ENCODE results near the gene ENDOV.

The ENDOV gene

GRCh38 chr17:80416940-80417293, 1.9 kb downstream of the ENDOV start:
- DNase-seq, result no peak

- no peak for DNase-seq
These were observed 3.6 kb downstream of the ENDOV start for GRCh38 chr17:80418589-80418988.

DNA sequence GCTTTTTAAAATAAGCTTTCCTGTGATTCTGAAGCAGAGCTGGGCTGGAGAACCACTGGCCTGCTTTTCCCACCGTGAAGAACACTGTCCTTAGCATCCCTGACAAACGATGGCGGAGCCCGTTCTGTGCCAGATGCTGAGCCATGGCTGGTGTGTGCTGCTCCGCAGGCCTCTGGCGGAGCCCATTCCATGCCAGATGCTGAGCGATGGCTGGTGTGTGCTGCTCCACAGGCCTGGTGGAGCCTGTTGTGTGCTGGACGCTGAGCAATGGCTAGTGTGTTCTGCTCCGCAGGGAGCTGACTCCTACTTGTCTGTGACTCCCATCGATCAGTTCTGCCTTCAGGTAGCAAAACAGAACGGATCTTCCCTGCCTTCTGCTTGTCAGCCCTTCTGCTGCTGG, 4.3 kb downstream of the ENDOV start:
- DNase-seq, result no peak

DNA sequence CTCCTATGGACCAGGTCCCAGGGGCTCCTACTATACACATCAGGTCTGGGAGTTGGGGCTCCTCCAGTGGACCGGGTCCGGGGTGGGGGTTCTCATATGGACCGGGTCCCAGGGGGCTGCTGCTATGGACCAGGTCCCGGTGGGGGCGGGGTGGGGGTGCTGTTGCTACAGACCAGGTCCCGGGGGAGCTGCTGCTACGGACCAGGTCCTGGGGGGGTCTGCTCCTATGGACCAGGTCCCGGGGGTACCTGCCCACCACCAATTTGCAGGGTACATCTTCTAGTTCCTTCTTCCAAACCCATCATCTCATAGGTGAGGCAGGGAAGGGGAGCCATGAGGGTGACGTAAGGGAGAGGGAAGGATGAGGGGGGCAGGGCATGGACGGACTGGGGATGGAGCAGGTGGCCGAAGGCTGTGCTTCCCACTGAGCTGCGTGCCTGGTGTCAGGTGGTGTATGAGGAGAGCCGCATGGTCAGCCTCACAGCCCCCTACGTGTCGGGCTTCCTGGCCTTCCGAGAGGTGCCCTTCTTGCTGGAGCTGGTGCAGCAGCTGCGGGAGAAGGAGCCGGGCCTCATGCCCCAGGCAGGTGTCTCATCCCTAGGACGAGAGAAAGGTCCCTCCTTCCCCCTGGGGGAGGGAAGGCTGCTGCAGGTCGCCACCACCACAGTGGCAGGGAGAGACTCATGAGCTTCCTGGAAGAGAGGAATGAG, 6.6 kb downstream of the ENDOV start:
- DNase-seq, result no peak

DNA sequence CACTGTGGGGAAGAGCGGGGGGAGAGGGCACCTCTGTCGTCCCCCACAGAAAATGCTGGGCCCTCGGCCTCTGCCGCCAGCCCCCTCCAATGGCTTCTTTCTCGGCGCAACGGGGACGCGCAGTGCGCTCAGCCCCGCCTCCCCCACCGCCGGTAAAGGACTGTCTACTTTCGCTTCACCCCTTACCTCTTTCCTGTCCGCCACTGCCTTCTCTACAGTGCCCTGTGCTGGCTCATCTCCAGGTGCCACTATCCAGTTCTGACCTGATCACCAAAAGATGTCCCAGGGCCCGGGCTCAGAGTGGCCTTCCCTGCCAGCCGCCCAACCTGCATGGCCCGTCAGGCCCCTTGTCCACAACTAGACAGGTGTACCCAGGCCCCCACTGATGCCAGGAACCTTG, 7.3 kb downstream of the ENDOV start:
- DNase-seq, result no peak

GRCh38 chr17:80422981-80423380, 8.0 kb downstream of the ENDOV start:
- no peak for DNase-seq

GRCh38 chr17:80423536-80424225, 8.7 kb downstream of the ENDOV start:
- DNase-seq, result no peak

- no peak for DNase-seq
These were observed 9.3 kb downstream of the ENDOV start for GRCh38 chr17:80424261-80424660.

DNA sequence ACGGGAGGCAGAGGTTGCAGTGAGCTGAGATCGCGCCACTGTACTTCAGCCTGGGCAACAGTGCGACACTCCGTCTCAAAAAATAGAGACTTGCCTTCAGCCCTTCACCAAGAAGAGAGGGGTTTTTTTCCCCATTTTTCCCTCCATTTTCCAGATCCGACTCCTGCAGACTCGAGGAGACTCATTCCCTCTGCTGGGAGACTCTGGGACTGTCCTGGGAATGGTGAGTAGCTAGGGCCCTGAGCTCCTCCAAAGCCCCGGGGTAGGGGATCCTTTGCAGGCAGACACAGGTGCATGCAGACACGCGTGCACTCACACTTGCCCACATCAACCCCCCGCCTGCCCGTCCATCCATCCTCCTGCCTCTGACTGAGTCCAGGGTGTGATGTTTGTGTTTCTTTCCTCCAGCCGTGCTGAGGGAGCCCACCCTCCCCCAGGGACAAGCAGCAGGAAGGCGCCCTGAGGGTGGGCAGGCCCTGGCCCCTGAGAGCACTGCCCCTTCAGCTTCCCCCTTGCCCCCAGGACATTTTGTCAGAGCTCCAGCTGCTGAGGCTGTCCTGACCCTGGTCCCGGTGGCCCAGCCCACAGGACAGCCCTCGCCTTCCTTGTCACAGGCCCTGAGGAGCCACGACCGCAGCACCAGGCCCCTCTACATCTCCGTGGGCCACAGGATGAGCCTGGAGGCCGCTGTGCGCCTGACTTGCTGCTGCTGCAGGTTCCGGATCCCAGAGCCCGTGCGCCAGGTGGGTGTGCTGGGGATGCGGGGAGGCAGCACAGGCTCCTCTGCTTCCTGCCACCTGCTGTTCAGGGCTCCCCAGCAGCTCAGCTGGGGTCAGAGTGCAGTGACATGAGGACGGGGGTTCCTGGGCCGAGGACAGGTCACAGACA, 10.2 kb downstream of the ENDOV start:
- no peak for DNase-seq

DNA sequence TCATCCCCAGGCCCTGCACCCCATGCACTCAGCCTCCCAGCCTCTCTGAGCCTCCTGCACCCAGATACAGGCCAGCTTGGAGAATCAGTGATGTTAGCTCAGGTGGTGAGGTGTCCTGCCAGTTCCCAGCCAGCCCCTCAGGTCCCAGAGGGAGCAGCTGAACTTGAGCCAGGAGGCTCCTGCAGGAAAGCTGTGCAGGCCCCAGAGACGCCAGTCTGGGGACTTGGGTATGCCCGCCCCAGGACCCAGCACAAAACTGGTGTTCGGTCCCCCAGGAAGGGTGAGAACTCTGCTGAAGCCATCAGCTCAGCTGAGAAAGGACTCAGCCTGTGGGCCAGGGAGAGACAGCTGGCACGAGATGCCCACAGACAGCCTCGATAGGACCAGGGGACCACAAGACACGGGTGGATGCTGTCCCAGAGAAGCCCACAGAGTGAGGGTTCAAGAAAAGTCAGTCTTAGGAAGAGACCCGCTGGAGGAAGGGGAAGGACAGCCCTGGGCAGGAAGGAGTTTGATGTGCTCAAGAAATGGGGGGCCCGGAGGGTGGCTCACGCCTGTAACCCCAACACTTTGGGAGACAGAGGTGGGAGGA, 11.0 kb downstream of the ENDOV start:
- DNase-seq, result no peak

GRCh38 chr17:80426671-80427326, 11.8 kb downstream of the ENDOV start:
- peak; percentile 93 to 94 for DNase-seq

GRCh38 chr17:80427366-80428282, 12.7 kb downstream of the ENDOV start:
- no peak for DNase-seq

DNA sequence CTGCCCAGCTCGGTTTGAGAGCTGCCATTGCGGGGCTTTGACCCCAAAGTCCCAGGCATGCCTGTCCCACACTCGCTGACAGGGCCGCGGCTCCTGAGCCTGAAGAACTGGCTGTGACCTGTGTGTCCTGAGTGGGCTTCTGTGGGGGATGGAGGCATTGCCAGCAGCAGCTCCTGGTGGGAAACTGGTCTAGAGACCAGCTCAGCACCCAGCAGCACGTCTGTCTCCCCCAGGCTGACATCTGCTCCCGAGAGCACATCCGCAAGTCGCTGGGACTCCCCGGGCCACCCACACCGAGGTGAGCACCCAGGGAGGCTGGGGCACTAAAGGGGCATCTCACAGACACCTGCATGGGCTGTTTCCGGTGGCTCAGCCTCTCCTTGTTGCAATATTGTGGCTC, 13.4 kb downstream of the ENDOV start:
- DNase-seq, result no peak

DNA sequence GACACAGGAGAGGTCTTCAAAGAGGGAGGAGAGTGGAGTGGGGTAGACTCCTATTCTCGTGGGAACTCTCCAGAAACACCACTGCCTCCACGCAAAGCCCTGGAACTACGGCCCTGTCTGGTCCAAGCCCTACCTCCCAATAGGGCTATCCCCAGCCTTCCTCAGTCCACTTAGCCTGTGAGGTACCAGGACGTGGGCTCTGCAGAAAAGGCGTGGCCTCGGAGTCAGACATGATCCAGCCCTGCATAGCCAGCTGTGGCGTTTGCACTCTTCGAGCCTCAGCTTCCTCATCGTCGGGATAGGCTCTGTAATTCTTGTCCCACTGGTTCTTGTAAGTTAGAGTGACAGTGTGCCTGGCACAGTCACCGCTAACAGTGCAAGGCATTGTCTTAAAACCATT, 13.8 kb downstream of the ENDOV start:
- no peak for DNase-seq

GRCh38 chr17:80429356-80430275, 14.6 kb downstream of the ENDOV start:
- no peak for DNase-seq

DNA sequence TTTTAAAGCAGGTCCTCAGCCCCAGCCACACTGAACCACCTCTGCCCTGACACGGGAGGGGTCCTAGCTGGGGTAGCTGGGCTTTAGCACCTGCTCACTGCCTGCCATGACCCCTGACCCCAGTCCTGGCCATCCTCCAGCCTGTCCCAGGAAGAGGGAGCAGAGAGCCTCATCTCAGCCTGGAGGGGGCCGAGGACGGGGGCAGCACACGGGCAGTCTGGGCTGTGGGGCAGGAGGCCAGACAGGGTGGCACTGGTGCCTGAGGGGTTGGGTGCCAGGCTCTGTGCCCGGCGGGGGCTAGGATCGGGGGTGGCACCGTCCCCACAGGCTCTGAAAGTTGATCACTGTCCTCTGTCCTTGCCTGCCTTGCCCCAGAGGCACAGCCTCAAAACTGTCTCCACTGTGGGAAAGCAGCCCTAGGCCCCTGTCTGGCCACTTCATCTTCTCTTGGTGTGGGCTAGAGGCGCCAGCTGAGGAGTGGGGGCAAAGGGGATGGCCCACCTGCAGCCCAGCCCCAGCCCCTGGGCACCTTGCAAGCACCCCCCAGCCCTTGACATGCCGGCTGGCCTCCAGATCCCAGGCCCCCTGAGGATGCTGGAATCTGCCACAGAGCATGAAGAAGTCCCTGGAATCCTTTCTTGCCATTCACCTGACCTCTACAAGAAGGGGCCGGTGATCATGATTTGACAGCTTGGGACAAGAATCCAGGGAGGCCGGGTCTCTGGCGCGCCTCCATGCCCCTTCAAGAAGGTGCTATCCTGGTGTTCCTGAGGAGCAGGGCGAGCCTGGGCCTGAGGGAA, 15.7 kb downstream of the ENDOV start:
- DNase-seq, result no peak

DNA sequence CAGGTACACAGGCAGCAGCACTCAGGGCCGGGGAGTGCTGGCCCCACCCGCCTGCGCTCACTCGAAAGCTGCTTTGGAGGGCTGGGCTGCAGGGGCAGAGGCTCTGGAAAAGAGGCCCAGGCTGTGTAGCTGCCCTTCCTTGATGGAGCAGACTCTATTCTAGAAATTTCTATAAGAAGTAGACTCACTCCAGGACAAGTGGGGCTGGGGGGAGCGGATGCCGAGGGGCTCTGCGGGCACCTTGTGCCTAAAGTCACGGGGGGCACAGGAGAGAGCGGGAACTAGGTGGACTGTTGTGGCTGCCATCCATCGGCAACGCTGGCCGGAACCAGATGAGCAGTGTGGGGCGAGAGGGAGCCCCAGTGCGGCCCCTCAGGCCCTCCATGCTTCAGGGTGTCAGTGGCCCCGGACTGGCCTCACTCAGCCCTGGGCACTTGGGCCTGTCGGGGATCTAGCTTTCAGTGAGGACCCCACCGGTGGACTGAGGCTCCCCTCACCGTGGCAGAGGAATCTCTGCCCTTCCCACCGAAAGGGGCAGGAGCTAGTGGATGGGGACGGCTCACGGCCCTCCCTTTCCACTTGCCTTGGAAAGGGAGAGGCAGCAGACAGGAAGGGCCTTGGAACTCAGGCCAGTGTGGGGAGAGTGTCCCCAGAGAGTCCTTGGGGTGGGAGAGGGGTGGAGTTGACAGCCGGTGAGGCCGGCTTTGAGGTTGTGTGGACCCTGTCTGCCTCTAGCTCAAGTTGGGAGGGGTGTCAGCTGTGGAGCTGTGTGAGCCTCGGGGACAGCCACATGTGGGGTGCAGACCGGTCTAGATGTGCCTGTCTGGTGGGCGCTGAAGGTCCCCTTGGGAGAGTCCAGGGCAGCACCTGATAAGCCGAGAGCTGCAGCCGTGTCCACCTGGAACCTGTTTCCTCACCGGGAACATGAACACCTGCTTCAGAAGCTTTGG, 16.6 kb downstream of the ENDOV start:
- DNase-seq, result no peak

DNA sequence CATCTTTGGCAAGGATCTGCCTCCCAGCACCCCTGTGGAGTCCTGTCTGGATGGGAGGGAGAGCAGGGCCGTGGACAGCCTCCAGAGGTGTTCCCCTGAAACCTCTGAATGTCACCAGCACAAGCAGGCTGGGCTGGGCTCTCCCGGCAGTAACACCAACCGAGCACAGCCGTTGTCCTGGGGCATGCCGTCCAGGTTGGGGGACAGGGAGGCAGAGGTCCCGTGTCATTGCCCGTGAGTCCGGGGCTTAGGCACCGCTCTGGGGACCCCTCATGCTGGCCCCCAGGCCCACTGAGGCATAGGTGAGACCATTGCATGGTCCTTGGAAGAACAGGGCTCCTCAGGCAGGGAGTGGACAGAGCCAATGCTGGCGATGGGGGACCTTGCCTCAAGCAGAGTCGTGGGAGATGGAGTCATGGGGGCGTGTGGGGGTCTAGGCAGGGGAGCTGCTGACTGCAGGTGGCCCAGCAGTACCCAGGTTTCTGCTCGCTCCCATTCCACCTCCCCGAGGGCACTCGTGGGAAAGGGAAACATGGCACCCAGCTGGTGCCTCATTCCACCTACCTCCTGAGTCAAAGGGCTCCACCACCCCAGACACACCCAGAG, 17.5 kb downstream of the ENDOV start:
- no peak for DNase-seq
